HEK293 (cell line): ENCODE results near the gene SERTAD2.

ENCODE experiments used
- ATF2 ChIP-seq: fragments of 450-650 bp; formaldehyde crosslinking; IDR thresholded peaks from 2 replicates; pipeline ENCODE4 v1.5.1; 2016; ENCODE audit warnings: missing biosample characterization, missing genetic modification characterization, low read depth
- KLF8 ChIP-seq: fragments of 450-650 bp; formaldehyde crosslinking; IDR thresholded peaks from 2 replicates; pipeline ENCODE4 v1.5.1; 2016; ENCODE audit warnings: missing biosample characterization, missing genetic modification characterization
- MZF1 ChIP-seq: fragments of 450-650 bp; formaldehyde crosslinking; IDR thresholded peaks from 2 replicates; pipeline ENCODE4 v1.5.1; 2017; ENCODE audit warnings: missing biosample characterization, missing genetic modification characterization, borderline replicate concordance
- PRDM2 ChIP-seq: fragments of 450-650 bp; formaldehyde crosslinking; IDR thresholded peaks from 2 replicates; pipeline ENCODE4 v1.5.1; 2016; ENCODE audit warnings: missing biosample characterization, missing genetic modification characterization, borderline replicate concordance
- SCRT2 ChIP-seq: fragments of 450-650 bp; formaldehyde crosslinking; IDR thresholded peaks from 2 replicates; pipeline ENCODE4 v1.5.1; 2016; ENCODE audit warnings: missing biosample characterization, missing genetic modification characterization
- WT1 ChIP-seq: fragments of 450-650 bp; formaldehyde crosslinking; IDR thresholded peaks from 2 replicates; pipeline ENCODE4 v1.5.1; 2016; ENCODE audit warnings: missing biosample characterization, missing genetic modification characterization
- ZBTB10 ChIP-seq: fragments of 450-650 bp; formaldehyde crosslinking; IDR thresholded peaks from 2 replicates; pipeline ENCODE4 v1.5.1; 2016; ENCODE audit warnings: missing biosample characterization, missing genetic modification characterization
- ZBTB11 ChIP-seq: fragments of 450-650 bp; formaldehyde crosslinking; conservative IDR thresholded peaks from 2 replicates; pipeline ENCODE4 v1.5.1; 2016; ENCODE audit warnings: low read depth, missing biosample characterization, missing genetic modification characterization
- ZBTB6 ChIP-seq: fragments of 450-650 bp; formaldehyde crosslinking; IDR thresholded peaks from 2 replicates; pipeline ENCODE4 v1.5.1; 2017; ENCODE audit warnings: missing biosample characterization, missing genetic modification characterization
- ZNF26 ChIP-seq: fragments of 450-650 bp; formaldehyde crosslinking; IDR thresholded peaks from 2 replicates; pipeline ENCODE4 v1.5.1; 2016; ENCODE audit warnings: missing biosample characterization, missing genetic modification characterization
- ZNF311 ChIP-seq: fragments of 450-650 bp; formaldehyde crosslinking; IDR thresholded peaks from 2 replicates; pipeline ENCODE4 v1.5.1; 2017; ENCODE audit warnings: missing biosample characterization, missing genetic modification characterization, borderline replicate concordance
- ZNF341 ChIP-seq: fragments of 450-650 bp; formaldehyde crosslinking; IDR thresholded peaks from 2 replicates; pipeline ENCODE4; 2016; ENCODE audit warnings: low read depth, missing biosample characterization, missing genetic modification characterization
- ZNF416 ChIP-seq: fragments of 450-650 bp; formaldehyde crosslinking; IDR thresholded peaks from 2 replicates; pipeline ENCODE4 v1.5.1; 2016; ENCODE audit warnings: missing biosample characterization, missing genetic modification characterization
- ZNF585B ChIP-seq: fragments of 450-650 bp; formaldehyde crosslinking; IDR thresholded peaks from 2 replicates; pipeline ENCODE4 v1.5.1; 2016; ENCODE audit warnings: missing biosample characterization, missing genetic modification characterization
- ZNF600 ChIP-seq: fragments of 450-650 bp; formaldehyde crosslinking; IDR thresholded peaks from 2 replicates; pipeline ENCODE4 v1.5.1; 2016; ENCODE audit warnings: missing biosample characterization, missing genetic modification characterization
- ZNF76 ChIP-seq: fragments of 450-650 bp; formaldehyde crosslinking; IDR thresholded peaks from 2 replicates; pipeline ENCODE4; 2016; ENCODE audit warnings: low read depth, missing biosample characterization, missing genetic modification characterization, borderline replicate concordance

The SERTAD2 gene

GRCh38 chr2:64646007-64646880 lies 7.5 kb downstream of the SERTAD2 start (continued):
- TF ChIP-seq PRDM2 (tag by site-specific recombination), result no peak
- TF ChIP-seq ZBTB10 (tag by site-specific recombination), result no peak
- TF ChIP-seq ZBTB6 (tag by site-specific recombination), result no peak
- TF ChIP-seq ZNF341 (tag by site-specific recombination), result no peak
- TF ChIP-seq ATF2 (tag by site-specific recombination), result no peak
- TF ChIP-seq ZNF585B, result no peak
- TF ChIP-seq ZNF600 (tag by site-specific recombination), result no peak
- TF ChIP-seq WT1 (tag by site-specific recombination), result 0 out of 2 replicates have a peak, but pooled peaks have one; percentile 40
- TF ChIP-seq ZNF416 (tag by site-specific recombination), result no peak
- no peak for TF ChIP-seq KLF8
- no peak for TF ChIP-seq ZNF26 (tag by site-specific recombination)
- no peak for TF ChIP-seq ZNF76 (tag by site-specific recombination)
- TF ChIP-seq MZF1 (tag by site-specific recombination), result no peak
- 0 out of 2 replicates have a peak, but pooled peaks have one; percentile 24 for TF ChIP-seq ZBTB11 (tag by site-specific recombination)
- no peak for TF ChIP-seq ZNF311 (tag by site-specific recombination)
- TF ChIP-seq SCRT2, result no peak
